ENCODE data around the gene PRKN.

The PRKN gene

DNA sequence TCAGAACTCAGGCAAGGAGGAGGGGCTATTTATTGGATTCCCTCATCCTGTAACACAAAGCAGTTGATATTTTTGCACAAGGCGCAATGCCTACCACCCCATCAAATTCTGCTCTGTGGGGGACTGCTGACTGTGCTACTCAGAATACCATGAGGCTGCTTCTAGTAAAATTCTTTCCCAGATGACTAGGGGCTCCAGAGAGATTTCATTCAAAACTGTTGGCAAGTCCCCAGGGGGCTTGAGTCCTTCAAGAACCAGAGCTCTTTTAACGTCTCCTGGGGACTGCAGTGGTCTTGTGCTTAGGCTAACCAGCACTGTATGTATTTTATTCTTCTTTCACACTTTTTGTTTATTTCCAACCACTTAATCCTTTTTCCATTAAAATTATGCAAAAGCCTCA is 1087.8 kb downstream of the PRKN start:
- Histone ChIP-seq H3K36me3 (replicated peaks; ENCODE audit: insufficient read depth, low read length) (no peaks in the 10 kb centered on the region), H2AFZ (ENCODE audit: low read length) (no peak overlapping the region), H3F3A (ENCODE audit: insufficient read depth, low read length) (no peaks in the 10 kb centered on the region; the same call in 1 of the 2 replicates), H4K20me1 (ENCODE audit: insufficient read depth, low read length) (no peaks in the 10 kb centered on the region), H3K4me3 (ENCODE audit: low read length) (no peak overlapping the region), H3K9me3 (replicated peaks; ENCODE audit: insufficient read depth, low read length) (no peaks in the 10 kb centered on the region), H3K9me2 (replicated peaks; ENCODE audit: insufficient read depth, low read length) (no peaks in the 10 kb centered on the region), H3K27me3 (replicated peaks; ENCODE audit: insufficient read depth, low read length) (no peaks in the 10 kb centered on the region), H3K9ac (ENCODE audit: low read length) (no peak overlapping the region), H3K27ac (ENCODE audit: low read length) (no peak overlapping the region), H3K79me2 (ENCODE audit: low read length) (no peaks in the 10 kb centered on the region), H3K4me1 (ENCODE audit: low read length) (peaks cover 5% of the 10 kb centered on the region), H3K4me2 (ENCODE audit: low read depth, low read length) (no peak overlapping the region)
- no peak for DNase-seq
- no peak for TF ChIP-seq EZH2 (optimal IDR thresholded peaks at IDR 0.05; ENCODE audit: low read depth, low read length)

- Histone ChIP-seq H3K9ac (ENCODE audit: low read length) (no peak overlapping the region), H3K9me3 (replicated peaks; ENCODE audit: insufficient read depth, low read length) (no peaks in the 10 kb centered on the region), H3K27me3 (replicated peaks; ENCODE audit: insufficient read depth, low read length) (no peaks in the 10 kb centered on the region), H2AFZ (ENCODE audit: low read length) (no peak overlapping the region), H3K9me2 (replicated peaks; ENCODE audit: insufficient read depth, low read length) (no peaks in the 10 kb centered on the region), H3K27ac (ENCODE audit: low read length) (no peak overlapping the region), H3F3A (ENCODE audit: insufficient read depth, low read length) (no peaks in the 10 kb centered on the region; the same call in 1 of the 2 replicates), H3K36me3 (replicated peaks; ENCODE audit: insufficient read depth, low read length) (no peaks in the 10 kb centered on the region), H3K4me2 (ENCODE audit: low read depth, low read length) (no peak overlapping the region), H3K4me1 (ENCODE audit: low read length) (peaks cover 5% of the 10 kb centered on the region), H4K20me1 (ENCODE audit: insufficient read depth, low read length) (no peaks in the 10 kb centered on the region), H3K4me3 (ENCODE audit: low read length) (no peak overlapping the region), H3K79me2 (ENCODE audit: low read length) (no peaks in the 10 kb centered on the region)
- TF ChIP-seq CTCF (IDR thresholded peaks at IDR 0.05; ENCODE audit: low read length), result no peak
- no peak for TF ChIP-seq EZH2 (optimal IDR thresholded peaks at IDR 0.05; ENCODE audit: low read depth, low read length)
- TF ChIP-seq EZH2phosphoT487 (IDR thresholded peaks at IDR 0.05; ENCODE audit: low read length), result no peak
- DNase-seq, result no peak
Observed at GRCh38 chr6:161637658-161638057, 1089.9 kb downstream of the PRKN start.

- Histone ChIP-seq H3F3A (ENCODE audit: insufficient read depth, low read length) (no peaks in the 10 kb centered on the region), H2AFZ (ENCODE audit: low read length) (no peak overlapping the region), H3K79me2 (ENCODE audit: low read length) (no peaks in the 10 kb centered on the region), H3K4me1 (ENCODE audit: low read length) (no peaks in the 10 kb centered on the region), H3K4me3 (ENCODE audit: low read length) (no peak overlapping the region), H4K20me1 (ENCODE audit: insufficient read depth, low read length) (no peaks in the 10 kb centered on the region), H3K36me3 (replicated peaks; ENCODE audit: insufficient read depth, low read length) (no peaks in the 10 kb centered on the region), H3K27me3 (replicated peaks; ENCODE audit: insufficient read depth, low read length) (no peaks in the 10 kb centered on the region), H3K9ac (ENCODE audit: low read length) (no peak overlapping the region), H3K4me2 (ENCODE audit: low read depth, low read length) (no peak overlapping the region), H3K9me2 (replicated peaks; ENCODE audit: insufficient read depth, low read length) (no peaks in the 10 kb centered on the region), H3K27ac (ENCODE audit: low read length) (peak overlapping the region; percentile 29; the same call in 1 of the 2 replicates), H3K9me3 (replicated peaks; ENCODE audit: insufficient read depth, low read length) (no peaks in the 10 kb centered on the region)
- TF ChIP-seq CTCF (IDR thresholded peaks at IDR 0.05; ENCODE audit: low read length) (no peak), EZH2phosphoT487 (IDR thresholded peaks at IDR 0.05; ENCODE audit: low read length) (no peak), EZH2 (optimal IDR thresholded peaks at IDR 0.05; ENCODE audit: low read depth, low read length) (no peak)
- peak; percentile 8 for DNase-seq
Observed at GRCh38 chr6:161636882-161637430, 1090.6 kb downstream of the PRKN start.

DNA sequence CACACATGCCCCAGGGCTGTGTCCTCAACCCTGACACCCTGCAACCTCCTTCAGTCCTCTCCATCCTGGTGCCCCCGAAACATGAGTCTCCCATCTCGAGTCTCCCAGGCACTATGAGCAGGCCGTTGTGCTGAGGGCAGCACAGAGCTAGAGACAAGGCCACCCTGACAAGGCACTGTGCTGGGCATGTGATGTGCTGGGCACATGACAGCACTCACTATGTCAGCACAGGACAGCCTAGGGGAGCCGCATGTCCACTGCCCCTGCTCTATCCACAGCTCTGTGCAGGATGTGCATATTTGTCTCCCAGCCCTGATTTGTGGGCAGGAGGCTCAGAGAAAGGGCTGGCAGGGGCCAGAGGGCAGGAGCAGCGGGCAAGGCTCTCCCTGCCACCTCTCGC is 1091.6 kb downstream of the PRKN start:
- Histone ChIP-seq H3K9ac (ENCODE audit: low read length) (no peak overlapping the region), H3K27me3 (replicated peaks; ENCODE audit: insufficient read depth, low read length) (no peaks in the 10 kb centered on the region), H4K20me1 (ENCODE audit: insufficient read depth, low read length) (no peaks in the 10 kb centered on the region), H2AFZ (ENCODE audit: low read length) (no peak overlapping the region), H3F3A (ENCODE audit: insufficient read depth, low read length) (no peaks in the 10 kb centered on the region), H3K36me3 (replicated peaks; ENCODE audit: insufficient read depth, low read length) (no peaks in the 10 kb centered on the region), H3K9me2 (replicated peaks; ENCODE audit: insufficient read depth, low read length) (no peaks in the 10 kb centered on the region), H3K4me3 (ENCODE audit: low read length) (no peak overlapping the region), H3K4me2 (ENCODE audit: low read depth, low read length) (no peak overlapping the region), H3K79me2 (ENCODE audit: low read length) (no peaks in the 10 kb centered on the region), H3K9me3 (replicated peaks; ENCODE audit: insufficient read depth, low read length) (no peaks in the 10 kb centered on the region), H3K4me1 (ENCODE audit: low read length) (no peaks in the 10 kb centered on the region), H3K27ac (ENCODE audit: low read length) (no peak overlapping the region)
- DNase-seq, result no peak
- TF ChIP-seq EZH2 (optimal IDR thresholded peaks at IDR 0.05; ENCODE audit: low read depth, low read length) (no peak), CTCF (IDR thresholded peaks at IDR 0.05; ENCODE audit: low read length) (no peak), EZH2phosphoT487 (IDR thresholded peaks at IDR 0.05; ENCODE audit: low read length) (no peak)
